Activated CD4-positive, alpha-beta memory T cell treated with anti-CD3 and anti-CD28 coated beads, Interleukin-2, amount 10 ng/mL, durations not matched to agents 7 days and 5 days (primary cell): Measurements from ENCODE around the gene MRPL11. TPM values are rescaled to one million over a fixed set of nuclear protein-coding genes. Genes with fewer than 3 reads are reported as not detected.

Experiments
- CTCF ChIA-PET: fragments of 350-600 bp; sonication (Branson Sonifier 250); formaldehyde crosslinking; loops from one replicate; lab custom pipeline; 2021; ENCODE audit warnings: antibody characterized with exemption, inconsistent platforms; lab: Charles Lee
- POLR2A ChIA-PET: fragments of 350-600 bp; sonication (Branson Sonifier 250); formaldehyde crosslinking; loops from one replicate; lab custom pipeline; 2021; ENCODE audit warnings: antibody characterized with exemption; lab: Charles Lee
- DNase-seq: peaks from one replicate; pipeline ENCODE4 v3.0.0-alpha.2; 2020
- H3K27ac Mint-ChIP-seq: one replicate; pipeline ENCODE4 v1.8.0; 2021; ENCODE audit warnings: mild to moderate bottlenecking, mixed read lengths
- H3K27me3 Mint-ChIP-seq: one replicate; pipeline ENCODE4 v1.8.0; 2021; ENCODE audit warnings: mixed read lengths
- H3K36me3 Mint-ChIP-seq: one replicate; pipeline ENCODE4 v1.8.0; 2021; ENCODE audit warnings: low read depth, mixed read lengths
- H3K4me1 Mint-ChIP-seq: one replicate; pipeline ENCODE4 v1.8.0; 2021; ENCODE audit warnings: mixed read lengths
- H3K4me3 Mint-ChIP-seq: one replicate; pipeline ENCODE4 v1.8.0; 2021; ENCODE audit warnings: mild to moderate bottlenecking, mixed read lengths
- H3K9me3 Mint-ChIP-seq: one replicate; pipeline ENCODE4 v1.8.0; 2021; ENCODE audit warnings: mixed read lengths
- total RNA-seq, 2 experiments: library from RNA; stranded (reverse); gene quantifications; one replicate each; pipeline ENCODE4 v1.2.3, GENCODE V29; 2021

MRPL11 gene
- total RNA-seq, 2 experiments from 2014 or later = 44.2 to 55.3 TPM

DNA sequence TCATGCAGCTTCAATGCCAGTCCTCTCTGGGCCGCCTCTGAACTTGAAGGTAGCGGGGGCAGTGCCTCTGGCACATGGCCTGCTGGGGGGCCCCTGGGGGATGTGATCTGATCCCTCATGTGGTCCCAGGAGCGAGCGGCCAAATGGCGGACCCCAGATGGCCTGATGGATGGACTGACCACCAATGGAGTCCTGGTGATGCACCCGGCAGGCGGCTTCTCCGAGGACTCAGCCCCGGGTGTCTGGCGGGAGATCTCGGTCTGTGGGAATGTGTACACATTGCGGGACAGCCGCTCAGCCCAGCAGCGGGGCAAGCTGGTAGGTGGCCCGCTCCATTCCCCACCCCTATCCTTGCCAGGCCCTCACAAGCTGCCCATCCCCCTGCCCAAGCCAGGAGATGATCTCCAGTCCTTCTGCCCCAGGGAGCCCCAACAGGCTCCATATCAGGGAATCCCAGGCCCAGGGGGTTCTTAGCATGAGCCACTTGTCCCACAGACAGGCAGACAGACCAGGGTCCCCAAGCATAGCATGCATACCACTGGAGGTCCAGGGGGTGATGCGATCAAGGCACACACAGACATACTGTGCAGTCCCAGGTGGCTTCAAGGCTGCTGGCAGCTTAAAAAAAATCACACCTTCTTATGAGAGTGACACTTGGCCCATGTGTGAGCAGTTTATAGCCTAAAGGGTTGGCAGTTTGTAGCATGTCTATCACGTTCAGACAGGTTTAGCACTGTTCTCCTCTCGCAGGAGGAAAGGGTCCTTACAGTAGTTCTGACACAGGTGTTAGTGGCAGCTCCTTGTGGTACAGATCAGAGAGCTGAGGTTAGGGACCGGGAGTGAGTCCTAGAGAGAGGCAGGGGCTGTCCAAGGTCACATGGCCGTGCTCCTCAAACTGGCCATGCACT, 35.2 kb upstream of the MRPL11 start:
- POLR2A ChIA-PET = no interaction called here
- CTCF ChIA-PET = no interaction called here
- Mint-ChIP-seq H3K36me3 (no peaks in the 10 kb centered on the region), H3K27me3 (no peaks in the 10 kb centered on the region), H3K4me1 (peaks cover 5% of the 10 kb centered on the region), H3K9me3 (no peaks in the 10 kb centered on the region), H3K4me3 (no peak overlapping the region), H3K27ac (no peak overlapping the region)
- no peak for DNase-seq

DNA sequence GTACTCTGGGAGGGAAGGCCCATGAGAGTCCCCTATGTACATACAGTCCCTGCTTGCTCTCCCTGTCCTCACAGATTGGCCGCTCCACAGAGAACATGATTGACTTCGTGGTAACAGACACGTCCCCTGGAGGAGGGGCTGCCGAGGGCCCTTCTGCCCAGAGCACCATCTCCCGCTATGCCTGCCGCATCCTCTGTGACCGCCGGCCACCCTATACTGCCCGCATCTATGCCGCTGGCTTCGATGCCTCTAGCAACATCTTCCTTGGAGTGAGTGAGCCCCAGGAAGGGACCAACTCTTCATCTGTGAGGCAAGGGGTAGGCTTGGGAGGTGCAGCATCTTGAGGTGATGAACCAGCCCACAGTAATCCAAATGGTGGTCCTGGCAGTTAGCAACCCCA, 34.5 kb upstream of the MRPL11 start:
- H3K36me3 Mint-ChIP-seq = no peaks in the 10 kb centered on the region
- no peak overlapping the region for H3K4me3 Mint-ChIP-seq
- no peaks in the 10 kb centered on the region for H3K27me3 Mint-ChIP-seq
- CTCF ChIA-PET = no interaction called here
- DNase-seq = no peak
- H3K27ac Mint-ChIP-seq = no peak overlapping the region
- no peaks in the 10 kb centered on the region for H3K9me3 Mint-ChIP-seq
- peaks cover 6% of the 10 kb centered on the region for H3K4me1 Mint-ChIP-seq
- POLR2A ChIA-PET = no interaction called here

DNA sequence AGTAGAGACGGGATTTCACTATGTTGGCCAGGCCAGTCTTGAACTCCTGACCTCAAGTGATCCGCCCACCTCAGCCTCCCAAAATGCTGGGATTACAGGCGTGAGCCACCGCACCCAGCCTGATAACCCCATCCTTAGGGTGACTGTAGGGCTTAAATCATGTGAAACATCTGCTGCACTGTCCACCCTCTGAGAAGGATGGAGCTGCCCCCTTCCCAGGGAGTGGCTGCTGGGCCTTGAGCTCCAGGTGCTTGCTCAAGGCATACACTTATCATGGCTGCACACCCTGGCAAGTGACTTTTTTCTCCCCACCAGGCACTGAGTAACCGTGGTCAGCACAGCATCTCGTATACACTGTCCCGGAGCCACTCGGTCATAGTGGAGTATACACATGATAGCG, 33.4 kb upstream of the MRPL11 start:
- DNase-seq = no peak
- Mint-ChIP-seq H3K4me1 (peaks cover 13% of the 10 kb centered on the region), H3K27me3 (no peaks in the 10 kb centered on the region), H3K4me3 (no peak overlapping the region), H3K9me3 (no peaks in the 10 kb centered on the region), H3K27ac (no peak overlapping the region), H3K36me3 (no peaks in the 10 kb centered on the region)
- CTCF ChIA-PET = interaction anchor here (0.7 to 1.8 kb wide), 2 partner anchors 33 to 64 kb away, joined by 3 read pairs; partner anchors contain the start of gene MRPL11
- POLR2A ChIA-PET = interaction anchor here (4.5 kb wide), 1 partner anchor 8 kb away, joined by 28 read pairs; the partner anchor contains the start of gene DPP3

DNA sequence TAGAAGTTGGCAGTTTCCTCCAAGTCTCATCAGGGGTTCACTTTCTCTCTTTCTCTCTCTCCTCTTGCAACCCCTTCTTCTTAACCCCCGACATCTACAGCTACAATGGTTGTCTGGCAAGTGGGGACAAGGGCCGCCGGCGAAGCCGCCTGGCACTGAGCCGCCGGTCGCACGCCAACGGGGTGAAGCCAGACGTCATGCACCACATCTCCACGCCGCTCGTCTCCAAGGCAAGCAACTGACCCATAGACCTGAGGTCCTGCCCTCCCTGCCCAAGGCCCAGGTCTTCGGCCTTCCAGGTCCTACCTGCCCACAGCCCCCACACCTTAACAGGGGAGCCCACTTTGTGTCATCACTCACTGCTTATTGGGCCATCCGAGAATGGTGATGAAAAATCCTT, 32.5 kb upstream of the MRPL11 start:
- ChIA-PET CTCF (interaction anchor here (0.7 to 5.9 kb wide), 3 partner anchors 8 to 63 kb away, joined by 3 to 37 read pairs (median 3); partner anchors contain the start of genes DPP3 and MRPL11), POLR2A (interaction anchor here (0.6 to 4.5 kb wide), 3 partner anchors 8 to 259 kb away, joined by 3 to 28 read pairs (median 4); partner anchors contain the start of genes BBS1 and DPP3)
- Mint-ChIP-seq H3K27me3 (no peaks in the 10 kb centered on the region), H3K4me3 (no peak overlapping the region), H3K36me3 (no peaks in the 10 kb centered on the region), H3K27ac (no peak overlapping the region), H3K4me1 (peaks cover 18% of the 10 kb centered on the region), H3K9me3 (no peaks in the 10 kb centered on the region)
- DNase-seq = no peak

DNA sequence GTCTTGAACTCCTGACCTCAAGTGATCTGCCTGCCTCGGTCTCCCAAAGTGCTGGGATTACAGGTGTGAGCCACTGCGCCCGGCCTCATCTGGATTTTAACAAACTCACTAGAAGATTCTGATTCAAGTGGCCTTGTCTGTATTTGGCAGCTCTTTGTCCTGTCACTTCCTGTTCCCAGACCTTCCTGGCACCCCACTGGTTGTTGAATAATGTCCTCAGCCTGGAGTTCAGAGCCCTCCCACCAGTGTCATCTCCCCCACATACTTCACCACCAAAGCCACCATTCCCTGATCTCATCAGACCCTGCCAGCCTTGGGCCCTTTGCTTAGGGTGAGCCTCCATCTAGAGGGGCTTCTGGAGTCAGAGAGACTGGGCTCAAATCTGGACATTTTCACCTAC, 31.4 kb upstream of the MRPL11 start:
- H3K27me3 Mint-ChIP-seq = no peaks in the 10 kb centered on the region
- no peak for DNase-seq
- H3K4me1 Mint-ChIP-seq = peaks cover 22% of the 10 kb centered on the region
- H3K9me3 Mint-ChIP-seq = no peaks in the 10 kb centered on the region
- H3K4me3 Mint-ChIP-seq = no peak overlapping the region
- no peak overlapping the region for H3K27ac Mint-ChIP-seq
- no peaks in the 10 kb centered on the region for H3K36me3 Mint-ChIP-seq
- CTCF ChIA-PET = interaction anchor here (1.6 to 5.9 kb wide), 2 partner anchors 9 to 84 kb away, joined by 3 to 37 read pairs; partner anchors contain the start of gene DPP3
- POLR2A ChIA-PET = interaction anchor here (1.6 to 4.5 kb wide), 3 partner anchors 10 to 208 kb away, joined by 4 to 28 read pairs (median 6); partner anchors contain the start of genes BBS1, DPP3 and RBM4B

DNA sequence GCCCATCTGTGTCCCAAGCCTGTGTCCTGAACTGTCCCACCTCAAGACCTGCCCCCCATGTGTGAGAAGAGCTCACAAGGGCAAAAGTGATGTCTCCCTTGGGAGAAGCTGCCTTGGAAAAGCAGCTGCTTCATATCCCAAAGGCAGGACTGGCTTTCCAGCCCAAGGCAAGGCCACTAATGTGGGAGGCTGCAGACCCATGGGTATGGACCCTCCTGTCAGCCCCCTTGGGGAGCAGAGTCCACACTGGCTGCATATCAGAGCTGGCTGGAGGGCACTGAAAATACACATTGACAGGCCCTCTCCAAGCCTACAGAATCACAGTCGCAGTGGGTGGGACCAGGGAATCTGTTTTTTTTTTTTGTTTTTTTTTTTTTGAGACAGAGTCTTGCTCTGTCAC, 30.8 kb upstream of the MRPL11 start:
- H3K27me3 Mint-ChIP-seq = no peaks in the 10 kb centered on the region
- H3K27ac Mint-ChIP-seq = no peak overlapping the region
- H3K36me3 Mint-ChIP-seq = no peaks in the 10 kb centered on the region
- POLR2A ChIA-PET = interaction anchor here (2.5 to 4.5 kb wide), 2 partner anchors 10 to 208 kb away, joined by 6 to 28 read pairs; partner anchors contain the start of genes DPP3 and RBM4B
- CTCF ChIA-PET = interaction anchor here (1.6 to 5.9 kb wide), 3 partner anchors 10 to 84 kb away, joined by 3 to 37 read pairs (median 6); partner anchors contain the start of gene DPP3
- no peak overlapping the region for H3K4me3 Mint-ChIP-seq
- no peak for DNase-seq
- H3K9me3 Mint-ChIP-seq = no peaks in the 10 kb centered on the region
- peaks cover 22% of the 10 kb centered on the region for H3K4me1 Mint-ChIP-seq

DNA sequence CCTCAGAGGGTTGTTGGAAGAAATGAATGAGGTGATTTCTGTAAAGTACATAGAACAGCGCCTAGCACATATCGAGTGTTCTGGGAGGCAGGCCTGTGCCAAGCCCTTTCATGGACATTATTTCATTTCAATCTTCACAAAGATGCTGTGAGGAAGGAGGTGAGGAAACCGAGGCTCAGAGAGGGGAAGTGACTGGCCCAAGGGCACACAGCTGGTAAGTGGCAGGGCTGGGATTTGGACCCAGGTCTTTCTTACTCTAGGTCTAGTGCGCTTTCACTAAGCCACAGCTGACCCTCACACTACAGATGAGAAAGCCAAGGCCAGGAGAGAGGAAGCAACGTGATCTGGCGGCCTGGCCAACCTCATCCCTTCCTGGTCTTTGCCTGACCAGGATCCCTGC, 30.0 kb upstream of the MRPL11 start:
- POLR2A ChIA-PET = interaction anchor here (1.5 to 4.5 kb wide), 3 partner anchors 11 to 209 kb away, joined by 6 to 28 read pairs (median 6); partner anchors contain the start of genes DPP3, MRPL11 and RBM4B
- Mint-ChIP-seq H3K4me3 (peak overlapping the region; percentile 11), H3K36me3 (no peaks in the 10 kb centered on the region), H3K9me3 (no peaks in the 10 kb centered on the region), H3K27ac (no peak overlapping the region), H3K27me3 (no peaks in the 10 kb centered on the region), H3K4me1 (peaks cover 22% of the 10 kb centered on the region)
- no peak for DNase-seq
- CTCF ChIA-PET = interaction anchor here (0.6 to 5.9 kb wide), 6 partner anchors 10 to 605 kb away, joined by 3 to 37 read pairs (median 5); partner anchors contain the start of gene DPP3

DNA sequence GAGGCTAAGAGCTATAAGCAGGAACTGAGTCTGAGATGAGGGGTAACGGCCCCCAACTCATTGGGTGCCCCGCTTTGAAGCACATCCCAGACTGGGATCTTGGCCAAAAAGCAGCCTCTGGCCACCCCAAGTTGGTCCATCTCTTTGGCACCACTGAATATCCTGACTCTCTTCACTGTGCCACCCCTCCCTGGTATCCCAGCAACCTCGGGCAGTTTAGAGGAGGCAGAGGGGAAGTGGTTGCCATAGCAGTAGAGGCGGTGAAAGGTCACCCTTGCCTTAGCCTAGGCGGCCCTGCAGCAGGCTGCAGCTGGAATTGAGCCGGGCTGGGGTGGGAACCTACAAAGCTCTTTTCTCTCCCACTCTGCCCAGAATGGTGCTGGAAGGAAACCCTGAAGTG, 29.1 kb upstream of the MRPL11 start:
- Mint-ChIP-seq H3K27ac (no peak overlapping the region), H3K4me3 (peak overlapping the region; percentile 87), H3K9me3 (no peaks in the 10 kb centered on the region), H3K27me3 (no peaks in the 10 kb centered on the region), H3K36me3 (no peaks in the 10 kb centered on the region), H3K4me1 (peaks cover 30% of the 10 kb centered on the region)
- peak; percentile 47 for DNase-seq
- ChIA-PET CTCF (interaction anchor here (1.0 to 5.9 kb wide), 5 partner anchors 11 to 210 kb away, joined by 5 to 37 read pairs (median 7); partner anchors contain the start of genes DPP3, MRPL11 and RBM4B), POLR2A (interaction anchor here (0.6 to 4.5 kb wide), 5 partner anchors 12 to 1804 kb away, joined by 3 to 28 read pairs (median 6); partner anchors contain the start of genes C11orf24, DPP3, MRPL11 and RBM14)

DNA sequence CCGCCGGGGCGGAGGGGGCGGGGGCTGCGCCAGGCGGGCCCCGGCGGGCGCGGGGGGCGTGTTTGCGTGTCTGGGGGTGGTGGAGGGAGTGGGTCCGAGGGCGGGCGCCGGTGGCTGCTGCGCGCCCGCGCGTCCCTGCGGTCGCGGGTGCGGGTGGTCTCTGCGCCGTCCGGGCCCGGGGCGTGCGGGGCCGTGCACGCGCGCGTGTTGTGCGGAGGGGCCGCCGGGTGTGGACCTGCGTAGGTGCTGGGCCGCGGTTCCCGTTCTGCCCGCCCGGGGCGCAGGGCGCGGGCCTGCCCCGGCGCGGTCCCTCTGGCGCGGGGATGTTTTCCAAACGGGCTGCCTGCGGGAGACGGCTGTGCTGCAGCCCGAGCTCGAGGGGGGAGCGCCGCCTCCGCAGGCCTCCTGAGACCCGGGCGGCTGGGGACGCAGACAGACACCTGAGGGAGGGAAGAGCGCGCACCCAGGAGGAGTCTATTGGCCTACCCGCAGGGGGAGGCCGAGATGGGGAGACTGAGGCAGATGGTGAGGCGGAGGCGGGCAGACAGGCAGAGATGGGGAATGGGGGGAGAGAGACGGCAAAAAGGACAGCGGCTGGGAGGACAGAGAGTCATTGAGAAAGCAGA, 28.5 kb upstream of the MRPL11 start:
- POLR2A ChIA-PET = interaction anchor here (0.6 to 4.5 kb wide), 9 partner anchors 9 to 1805 kb away, joined by 3 to 28 read pairs (median 4); partner anchors contain the start of genes C11orf24, DPP3, MRPL11 and RBM14
- Mint-ChIP-seq H3K4me3 (peak overlapping the region; percentile 87), H3K27me3 (no peaks in the 10 kb centered on the region), H3K36me3 (no peaks in the 10 kb centered on the region), H3K4me1 (peaks cover 34% of the 10 kb centered on the region), H3K9me3 (no peaks in the 10 kb centered on the region), H3K27ac (no peak overlapping the region)
- CTCF ChIA-PET = interaction anchor here (0.6 to 5.9 kb wide), 7 partner anchors 12 to 211 kb away, joined by 3 to 37 read pairs (median 3); partner anchors contain the start of genes BBS1, DPP3, MRPL11 and RBM4B
- no peak for DNase-seq

DNA sequence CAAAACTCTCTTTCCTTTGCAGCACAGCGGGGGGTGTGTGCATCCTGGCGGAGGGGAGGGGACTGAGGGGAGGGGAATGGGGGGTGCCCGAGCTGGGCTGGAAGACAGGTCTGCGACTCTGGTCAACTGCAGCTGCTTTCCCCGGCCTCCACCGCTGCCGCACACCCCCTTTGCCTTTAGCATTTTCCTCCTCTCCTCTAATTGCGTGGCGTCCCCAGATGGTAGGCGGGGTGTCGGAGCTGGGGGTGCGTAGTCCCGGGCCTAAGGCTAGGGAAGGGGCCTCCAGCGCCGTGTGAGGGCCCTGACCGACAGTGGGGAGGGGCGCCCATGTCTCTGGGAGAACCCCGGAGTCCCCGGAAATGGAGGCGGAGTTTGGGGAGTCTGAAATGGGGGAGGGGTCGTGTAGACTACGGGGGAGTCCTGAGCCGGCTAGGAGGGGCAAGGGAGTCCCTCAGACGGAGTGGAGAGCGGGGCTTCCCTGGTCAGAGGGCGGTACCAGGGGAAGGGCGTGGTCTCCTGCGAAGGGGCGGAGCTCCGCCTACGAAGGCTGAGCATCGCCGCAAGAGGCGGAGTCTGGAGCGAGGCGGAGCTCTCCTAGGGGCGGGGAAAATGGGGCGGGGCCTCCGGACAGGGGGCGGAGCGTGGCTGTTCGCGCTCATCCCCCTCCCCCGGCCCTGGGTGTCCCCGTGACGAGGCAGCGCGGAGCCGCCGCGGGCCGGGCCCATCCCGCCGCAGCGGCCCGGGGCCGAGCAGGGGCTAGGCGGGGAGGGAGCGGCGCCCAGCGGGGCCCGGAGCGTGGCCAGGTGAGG, 27.8 kb upstream of the MRPL11 start, which contains the start of gene PELI3:
Gene PELI3 (plus strand): TSS at position 681 of the 809 bp plus-strand sequence. CDS start 1,224 bp downstream, outside the sequence.
- H3K27me3 Mint-ChIP-seq = no peaks in the 10 kb centered on the region
- peak; percentile 94 for DNase-seq
- ChIA-PET POLR2A (interaction anchor here (0.6 to 2.0 kb wide), 8 partner anchors 8 to 414 kb away, joined by 3 to 17 read pairs (median 4); partner anchors contain the start of genes DPP3, MRPL11, RBM14 and RCE1), CTCF (interaction anchor here (0.6 to 5.9 kb wide), 12 partner anchors 11 to 1012 kb away, joined by 3 to 37 read pairs (median 3); partner anchors contain the start of genes BBS1, DPP3, MRPL11 and RBM4B)
- H3K27ac Mint-ChIP-seq = peak within 1 kb of the TSS; percentile 36
- H3K4me1 Mint-ChIP-seq = peaks cover 36% of the 10 kb centered on the region
- peaks cover 2% of the 10 kb centered on the region for H3K36me3 Mint-ChIP-seq
- H3K9me3 Mint-ChIP-seq = peaks cover 2% of the 10 kb centered on the region
- peak within 1 kb of the TSS; percentile 87 for H3K4me3 Mint-ChIP-seq
